Measurements from ENCODE around the gene UBE2QL1. TPM values are rescaled to one million over a fixed set of nuclear protein-coding genes. Genes with fewer than 3 reads are reported as not detected.

The UBE2QL1 gene
- total RNA-seq, 1 experiment from 2014 or later = not detected

DNA sequence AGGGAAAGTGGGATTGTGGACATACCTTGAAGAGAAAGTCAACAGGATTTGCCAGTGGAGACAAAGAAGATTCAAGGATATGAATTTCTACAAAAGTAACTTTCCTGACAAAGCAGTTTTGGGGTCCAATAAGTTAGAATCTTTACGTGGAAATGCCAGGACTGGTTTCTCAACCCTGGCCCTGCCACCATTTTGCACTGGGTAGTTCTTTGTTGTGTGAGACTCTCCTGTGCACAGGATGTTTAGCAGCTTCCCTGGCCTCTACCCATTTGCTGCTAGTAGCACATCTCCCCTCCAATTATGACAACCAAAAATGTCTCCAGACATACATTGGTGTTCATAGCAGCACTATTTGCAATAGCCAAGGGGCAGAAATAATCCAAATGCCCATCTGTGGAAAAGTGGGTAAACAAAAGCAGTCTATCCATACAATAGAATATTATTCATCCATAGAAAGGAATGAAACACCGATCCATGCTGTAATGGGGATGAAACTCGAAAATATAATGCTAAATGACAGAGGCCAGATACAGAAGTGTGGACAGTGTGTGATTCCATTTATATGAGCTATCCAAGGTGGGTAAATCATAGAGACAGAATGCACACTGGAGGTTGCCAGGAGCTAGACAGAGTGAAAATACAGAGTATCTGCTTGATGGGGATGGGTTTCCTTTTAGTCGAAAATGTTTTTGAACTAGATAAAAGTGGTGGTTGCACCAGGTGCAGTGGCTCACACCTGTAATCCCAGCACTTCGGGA, 92.8 kb downstream of the UBE2QL1 start:
- no peaks in the 10 kb centered on the region for H3K27me3 ChIP-seq (replicated peaks; ENCODE audit: control insufficient read depth, insufficient read depth, low read length)
- H3K4me1 ChIP-seq = no peaks in the 10 kb centered on the region
- no TSS peak for BruUV-seq (replicated peaks)
- DNase-seq = no peak
- Mint-ChIP-seq H3K4me3 (ENCODE audit: unreplicated experiment) (no peak overlapping the region), H3K36me3 (ENCODE audit: insufficient read depth, unreplicated experiment) (no peaks in the 10 kb centered on the region), H3K27ac (ENCODE audit: unreplicated experiment) (no peak overlapping the region), H3K27me3 (ENCODE audit: insufficient read depth, unreplicated experiment) (peaks cover 23% of the 10 kb centered on the region), H3K4me1 (ENCODE audit: low read depth, unreplicated experiment) (no peaks in the 10 kb centered on the region), H3K9me3 (ENCODE audit: unreplicated experiment) (peaks cover 10% of the 10 kb centered on the region)
- TF ChIP-seq, protein P1, sequence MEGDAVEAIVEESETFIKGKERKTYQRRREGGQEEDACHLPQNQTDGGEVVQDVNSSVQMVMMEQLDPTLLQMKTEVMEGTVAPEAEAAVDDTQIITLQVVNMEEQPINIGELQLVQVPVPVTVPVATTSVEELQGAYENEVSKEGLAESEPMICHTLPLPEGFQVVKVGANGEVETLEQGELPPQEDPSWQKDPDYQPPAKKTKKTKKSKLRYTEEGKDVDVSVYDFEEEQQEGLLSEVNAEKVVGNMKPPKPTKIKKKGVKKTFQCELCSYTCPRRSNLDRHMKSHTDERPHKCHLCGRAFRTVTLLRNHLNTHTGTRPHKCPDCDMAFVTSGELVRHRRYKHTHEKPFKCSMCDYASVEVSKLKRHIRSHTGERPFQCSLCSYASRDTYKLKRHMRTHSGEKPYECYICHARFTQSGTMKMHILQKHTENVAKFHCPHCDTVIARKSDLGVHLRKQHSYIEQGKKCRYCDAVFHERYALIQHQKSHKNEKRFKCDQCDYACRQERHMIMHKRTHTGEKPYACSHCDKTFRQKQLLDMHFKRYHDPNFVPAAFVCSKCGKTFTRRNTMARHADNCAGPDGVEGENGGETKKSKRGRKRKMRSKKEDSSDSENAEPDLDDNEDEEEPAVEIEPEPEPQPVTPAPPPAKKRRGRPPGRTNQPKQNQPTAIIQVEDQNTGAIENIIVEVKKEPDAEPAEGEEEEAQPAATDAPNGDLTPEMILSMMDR (IDR thresholded peaks at IDR 0.05; ENCODE audit: insufficient read depth in 1 of 2, low read depth in 1 of 2, low read length in 1 of 2, severe bottlenecking in 1 of 2, unreplicated experiment in 1 of 2) = no peak
- intact Hi-C loops (cut with micrococcal nuclease; ENCODE audit: unreplicated experiment) = no loop called here
- no peaks in the 10 kb centered on the region for H3K36me3 ChIP-seq (ENCODE audit: control insufficient read depth, insufficient read depth, low read length)
- ChIA-PET CTCF (no interaction called here), POLR2A (no interaction called here)
- no peak overlapping the region for H3K4me3 ChIP-seq (ENCODE audit: low read depth, low read length)
- no peaks in the 10 kb centered on the region for H3K9me3 ChIP-seq

DNA sequence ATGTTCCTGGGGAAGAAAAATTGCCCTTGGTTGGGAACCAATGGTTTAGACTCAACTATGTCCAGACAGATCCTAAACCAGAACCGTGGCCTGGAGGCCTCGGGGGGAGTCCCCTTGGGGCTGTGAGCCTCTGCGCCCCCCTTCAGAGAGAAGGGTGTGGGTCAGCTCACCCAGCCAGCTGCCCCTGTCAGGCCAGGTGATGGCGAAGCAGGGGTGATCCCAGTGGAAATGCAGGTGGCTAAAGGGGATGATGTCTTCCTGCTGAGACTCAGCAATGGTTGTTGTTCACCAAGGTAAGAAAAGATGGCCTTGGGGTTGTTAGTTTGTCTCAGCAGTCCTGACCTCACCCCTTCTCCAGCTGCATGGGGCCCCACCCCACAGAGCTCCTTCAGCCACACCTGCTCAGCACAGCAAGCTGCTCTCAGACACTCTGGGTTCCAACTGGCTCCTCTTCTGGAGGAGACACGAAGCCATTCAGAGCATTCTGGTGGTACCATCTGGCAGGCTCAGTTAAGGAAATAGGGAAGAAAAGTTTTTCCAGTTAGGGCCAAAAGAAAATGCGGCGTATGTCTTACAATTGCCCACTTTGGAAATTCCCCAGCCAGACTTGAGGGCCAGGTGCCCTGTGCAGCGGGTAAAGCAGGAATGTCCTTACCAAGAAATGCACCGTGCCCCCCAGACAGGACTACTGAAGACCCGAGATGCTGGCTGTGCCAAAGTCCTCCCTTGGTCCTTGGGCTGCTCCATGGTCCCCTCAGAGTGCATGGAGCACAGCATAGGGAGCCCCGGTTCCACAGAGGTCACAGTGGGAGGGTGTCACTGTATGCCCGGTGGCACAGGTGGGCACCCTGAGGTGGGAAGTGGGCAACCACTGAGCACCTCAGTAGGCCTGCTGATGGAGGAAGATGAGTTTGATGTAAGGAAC, 94.0 kb downstream of the UBE2QL1 start:
- POLR2A ChIA-PET = no interaction called here
- H3K4me3 Mint-ChIP-seq (ENCODE audit: unreplicated experiment) = no peak overlapping the region
- no peaks in the 10 kb centered on the region for H3K36me3 Mint-ChIP-seq (ENCODE audit: insufficient read depth, unreplicated experiment)
- TF ChIP-seq, protein P1 (IDR thresholded peaks at IDR 0.05; ENCODE audit: insufficient read depth in 1 of 2, low read depth in 1 of 2, low read length in 1 of 2, severe bottlenecking in 1 of 2, unreplicated experiment in 1 of 2) = no peak
- Histone ChIP-seq H3K36me3 (ENCODE audit: control insufficient read depth, insufficient read depth, low read length) (no peaks in the 10 kb centered on the region), H3K4me3 (ENCODE audit: low read depth, low read length) (no peak overlapping the region), H3K9me3 (no peaks in the 10 kb centered on the region), H3K4me1 (no peaks in the 10 kb centered on the region), H3K27me3 (replicated peaks; ENCODE audit: control insufficient read depth, insufficient read depth, low read length) (no peaks in the 10 kb centered on the region)
- no peaks in the 10 kb centered on the region for H3K4me1 Mint-ChIP-seq (ENCODE audit: low read depth, unreplicated experiment)
- no TSS peak for BruUV-seq (replicated peaks)
- H3K27me3 Mint-ChIP-seq (ENCODE audit: insufficient read depth, unreplicated experiment) = peaks cover 31% of the 10 kb centered on the region
- no peak for DNase-seq
- intact Hi-C loops (cut with micrococcal nuclease; ENCODE audit: unreplicated experiment) = no loop called here
- H3K27ac Mint-ChIP-seq (ENCODE audit: unreplicated experiment) = no peak overlapping the region
- peaks cover 10% of the 10 kb centered on the region for H3K9me3 Mint-ChIP-seq (ENCODE audit: unreplicated experiment)
- CTCF ChIA-PET = no interaction called here

DNA sequence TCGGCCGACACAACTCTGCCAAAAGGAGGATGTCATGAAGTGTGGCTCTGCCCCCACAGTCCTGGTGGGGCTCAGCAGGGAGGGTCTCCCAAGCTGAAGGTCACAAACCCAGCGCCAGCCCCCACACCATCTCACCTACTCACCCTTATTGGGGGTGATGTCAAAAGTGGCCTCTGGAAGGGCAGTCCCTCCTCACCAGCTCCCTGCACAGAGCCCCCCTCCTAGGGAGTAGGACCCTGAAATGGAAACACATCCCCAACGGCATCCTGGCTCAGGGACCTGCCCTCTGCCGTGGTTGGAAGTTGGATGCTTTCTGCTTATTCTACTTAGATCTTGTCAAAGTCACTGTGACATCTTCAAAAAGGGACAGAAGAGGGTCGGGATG, 94.7 kb downstream of the UBE2QL1 start:
- H3K36me3 ChIP-seq (ENCODE audit: control insufficient read depth, insufficient read depth, low read length) = no peaks in the 10 kb centered on the region

More for the DNA sequence above, 94.7 kb downstream of the UBE2QL1 start:
- Histone ChIP-seq H3K27me3 (replicated peaks; ENCODE audit: control insufficient read depth, insufficient read depth, low read length) (no peaks in the 10 kb centered on the region), H3K9me3 (no peaks in the 10 kb centered on the region), H3K4me1 (no peaks in the 10 kb centered on the region), H3K4me3 (ENCODE audit: low read depth, low read length) (no peak overlapping the region)
- intact Hi-C loops (cut with micrococcal nuclease; ENCODE audit: unreplicated experiment) = no loop called here
- ChIA-PET POLR2A (no interaction called here), CTCF (no interaction called here)
- peaks cover 10% of the 10 kb centered on the region for H3K9me3 Mint-ChIP-seq (ENCODE audit: unreplicated experiment)
- no peak overlapping the region for H3K27ac Mint-ChIP-seq (ENCODE audit: unreplicated experiment)
- no peaks in the 10 kb centered on the region for H3K4me1 Mint-ChIP-seq (ENCODE audit: low read depth, unreplicated experiment)
- BruUV-seq (replicated peaks) = no TSS peak
- TF ChIP-seq, protein P1 (IDR thresholded peaks at IDR 0.05; ENCODE audit: insufficient read depth in 1 of 2, low read depth in 1 of 2, low read length in 1 of 2, severe bottlenecking in 1 of 2, unreplicated experiment in 1 of 2) = no peak
- no peaks in the 10 kb centered on the region for H3K36me3 Mint-ChIP-seq (ENCODE audit: insufficient read depth, unreplicated experiment)
- H3K4me3 Mint-ChIP-seq (ENCODE audit: unreplicated experiment) = no peak overlapping the region
- no peak for DNase-seq
- H3K27me3 Mint-ChIP-seq (ENCODE audit: insufficient read depth, unreplicated experiment) = peaks cover 34% of the 10 kb centered on the region
